ENCODE results near the gene AHSA1.

AHSA1 gene

DNA sequence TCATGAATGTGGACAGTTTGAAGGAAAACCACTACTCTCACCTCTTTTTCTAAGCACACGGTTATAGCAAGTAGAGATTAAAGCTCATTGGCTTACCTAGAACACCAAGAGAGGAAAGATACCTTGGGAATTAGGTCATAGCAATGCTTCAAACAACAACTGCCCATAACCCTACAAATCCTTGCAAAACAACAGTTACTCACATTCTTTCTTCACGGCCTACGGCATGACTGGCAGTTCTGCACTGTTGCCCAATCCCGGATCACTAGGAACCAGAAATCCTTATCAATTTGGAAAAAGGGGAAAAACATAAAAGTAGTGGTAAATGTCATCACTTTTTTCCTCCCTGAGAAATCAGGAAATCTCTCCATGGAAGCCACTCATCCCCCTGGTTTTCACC, 50.4 kb downstream of the AHSA1 start:
- Mint-ChIP-seq H3K9me3 (peaks cover 1% of the 10 kb centered on the region), H3K4me1 (no peaks in the 10 kb centered on the region), H3K36me3 (peaks cover 42% of the 10 kb centered on the region), H3K27ac (no peak overlapping the region), H3K27me3 (no peaks in the 10 kb centered on the region), H3K4me3 (no peak overlapping the region)
- CTCF ChIA-PET = no interaction called here
- DNase-seq = no peak

DNA sequence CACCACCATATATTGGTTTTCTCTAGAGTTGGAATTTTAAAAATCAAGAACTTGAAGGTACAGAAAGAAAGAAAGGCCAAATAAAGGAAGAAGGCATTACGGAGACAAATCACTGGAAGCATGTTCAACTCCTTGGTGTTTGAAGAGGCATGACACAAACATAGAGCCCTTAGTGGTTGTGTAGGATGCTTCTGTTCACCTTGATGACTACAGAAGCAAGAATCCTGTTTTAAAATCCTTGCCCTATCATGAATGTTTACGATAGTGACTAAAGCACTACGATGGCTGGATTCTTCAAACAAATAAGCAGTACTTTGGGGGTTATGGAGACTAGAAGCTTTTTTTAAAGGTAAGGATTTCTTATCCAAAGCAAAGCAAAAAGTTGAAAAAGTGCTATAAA, 51.0 kb downstream of the AHSA1 start:
- peaks cover 45% of the 10 kb centered on the region for H3K36me3 Mint-ChIP-seq
- CTCF ChIA-PET = no interaction called here

DNA sequence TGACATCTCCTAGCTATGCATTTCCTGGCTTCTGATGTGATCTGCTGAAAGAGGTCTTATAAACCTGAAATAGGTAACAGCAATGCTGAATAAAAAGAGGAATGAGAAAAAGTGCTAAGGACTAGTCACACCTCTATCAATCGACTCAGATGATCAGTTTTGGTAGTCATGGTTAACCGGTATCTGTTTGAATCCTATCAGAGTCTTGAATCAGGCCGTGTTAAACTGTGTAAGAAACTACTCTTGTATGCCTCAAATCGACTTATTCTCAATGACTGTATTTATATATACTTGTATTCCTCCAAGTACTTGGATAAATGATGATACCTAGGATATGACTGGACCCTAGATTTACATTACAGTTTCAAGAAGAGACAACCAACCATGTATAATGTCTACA, 51.5 kb downstream of the AHSA1 start:
- no peak overlapping the region for H3K4me3 Mint-ChIP-seq
- H3K9me3 Mint-ChIP-seq = no peaks in the 10 kb centered on the region
- no peaks in the 10 kb centered on the region for H3K4me1 Mint-ChIP-seq
- DNase-seq = no peak
- H3K27ac Mint-ChIP-seq = no peak overlapping the region
- CTCF ChIA-PET = no interaction called here
- H3K27me3 Mint-ChIP-seq = no peaks in the 10 kb centered on the region
- peaks cover 46% of the 10 kb centered on the region for H3K36me3 Mint-ChIP-seq

More for the DNA sequence above, 51.0 kb downstream of the AHSA1 start:
- no peak for DNase-seq
- Mint-ChIP-seq H3K4me1 (no peaks in the 10 kb centered on the region), H3K4me3 (no peak overlapping the region), H3K27ac (no peak overlapping the region), H3K9me3 (no peaks in the 10 kb centered on the region), H3K27me3 (no peaks in the 10 kb centered on the region)

DNA sequence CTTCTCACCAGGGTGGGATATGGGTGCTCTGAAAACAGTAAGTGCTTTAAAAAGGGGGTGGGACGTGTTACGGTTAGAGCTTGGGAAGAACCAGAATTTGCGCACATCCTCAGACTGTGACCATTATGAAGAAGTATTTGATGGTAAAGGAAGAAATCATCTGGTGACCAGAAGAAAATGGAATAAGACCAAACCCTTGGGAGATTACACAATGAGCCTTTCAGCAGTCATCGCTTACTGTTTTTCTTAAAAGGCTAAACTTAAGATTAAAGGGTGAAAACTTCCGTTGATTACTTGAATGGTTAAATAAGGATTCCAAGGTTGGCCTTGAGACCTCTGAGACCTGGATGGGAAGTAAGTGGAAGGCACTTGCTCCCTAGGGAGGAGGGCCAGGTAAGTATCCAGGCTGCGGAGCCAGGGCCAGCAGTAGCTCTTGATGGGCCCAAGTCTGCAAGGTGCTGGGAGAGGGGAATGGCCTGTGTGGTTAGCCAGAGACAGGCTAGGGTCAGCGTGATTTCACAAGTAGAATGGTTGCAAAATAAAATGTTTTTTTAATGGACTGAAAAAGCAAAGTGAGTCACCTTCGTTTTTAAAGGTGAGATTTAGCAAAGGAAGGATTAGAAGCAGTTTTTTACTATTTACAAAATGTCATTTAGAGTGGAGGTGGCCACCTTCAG, 53.7 kb downstream of the AHSA1 start:
- Mint-ChIP-seq H3K36me3 (peaks cover 49% of the 10 kb centered on the region), H3K27ac (no peak overlapping the region), H3K4me1 (no peaks in the 10 kb centered on the region), H3K9me3 (no peaks in the 10 kb centered on the region), H3K27me3 (no peaks in the 10 kb centered on the region), H3K4me3 (no peak overlapping the region)
- CTCF ChIA-PET = no interaction called here
- DNase-seq = no peak

DNA sequence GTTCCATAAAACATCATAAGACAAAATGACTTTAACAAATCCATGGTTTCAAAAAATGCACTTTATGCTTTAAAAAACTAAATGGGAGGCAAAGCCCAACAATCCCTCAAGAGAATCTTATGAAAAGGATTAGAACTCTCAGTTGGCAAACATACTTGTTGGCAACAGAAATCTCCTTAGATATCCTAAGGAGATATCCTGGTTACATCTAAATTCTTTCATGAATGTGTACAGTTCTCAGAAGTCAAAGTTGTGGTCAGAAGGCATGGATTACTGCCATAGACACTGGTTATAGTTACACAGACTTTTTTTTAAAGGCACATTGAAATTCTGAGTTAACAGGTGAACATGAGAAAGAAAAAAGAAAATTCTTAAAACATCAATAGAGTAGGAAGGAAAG, 58.2 kb downstream of the AHSA1 start:
- no peaks in the 10 kb centered on the region for H3K27me3 Mint-ChIP-seq
- H3K9me3 Mint-ChIP-seq = no peaks in the 10 kb centered on the region
- peaks cover 53% of the 10 kb centered on the region for H3K36me3 Mint-ChIP-seq
- CTCF ChIA-PET = no interaction called here
- H3K4me3 Mint-ChIP-seq = no peak overlapping the region
- no peak overlapping the region for H3K27ac Mint-ChIP-seq
- no peaks in the 10 kb centered on the region for H3K4me1 Mint-ChIP-seq
- DNase-seq = no peak
